B cell (primary cell): Measurements from ENCODE around the gene DOCK3. TPM values are rescaled to one million over a fixed set of nuclear protein-coding genes. Genes with fewer than 3 reads are reported as not detected.
"Not testable (repeated sequence)": the region's sequence is repeated elsewhere in the genome, so short reads cannot be mapped to it uniquely, and the experiment has no call there.

Source experiments
- ATAC-seq: fragments of 200-7000 bp; cut with Tn5 transposase; one replicate; pipeline ENCODE4 v1.10.0; 2021; ENCODE audit warnings: low read depth, mild to moderate bottlenecking, moderate number of reproducible peaks, moderate library complexity
- CTCF ChIA-PET: fragments of 350-600 bp; sonication (Branson Sonifier 250); formaldehyde crosslinking; loops from one replicate; lab custom pipeline; 2021; ENCODE audit warnings: antibody characterized with exemption, inconsistent platforms; lab: Charles Lee
- POLR2A ChIA-PET: fragments of 350-600 bp; sonication (Branson Sonifier 250); formaldehyde crosslinking; loops from one replicate; lab custom pipeline; 2021; ENCODE audit warnings: antibody characterized with exemption; lab: Charles Lee
- DNase-seq: peaks from one replicate; pipeline ENCODE4 v3.0.0; 2013
- H2AFZ ChIP-seq: 2 replicates; pipeline ENCODE4 v1.6.1; 2012; ENCODE audit warnings: mild to moderate bottlenecking, low read depth, low read length; ENCODE audit not compliant: insufficient read depth, poor library complexity, severe bottlenecking
- H3K27ac ChIP-seq, 2 donors: 1 replicate in 1 of 2; 2 replicates in 1 of 2; pipeline ENCODE4 v1.5.1; 2012 to 2013; ENCODE audit warnings: low read length in 2 of 2, mild to moderate bottlenecking in 2 of 2, moderate library complexity in 1 of 2
- H3K27me3 ChIP-seq, 4 experiments: fragments of 200-600 bp in 1 of 4; sonication (generic) in 1 of 4; replicated peaks in 1 of 4; 1 replicate in 2 of 4; 2 replicates in 2 of 4; pipeline versions ENCODE4 v1.6.1 to v1.7.0; 2013 to 2016; ENCODE audit warnings: low read length in 3 of 4, mild to moderate bottlenecking in 2 of 4, mixed read lengths in 1 of 4, moderate library complexity in 1 of 4; ENCODE audit not compliant: insufficient read depth in 4 of 4, control insufficient read depth in 3 of 4; ENCODE audit errors: control extremely low read depth in 1 of 4
- H3K36me3 ChIP-seq, 2 experiments: replicated peaks in 1 of 2; 1 replicate in 1 of 2; 2 replicates in 1 of 2; pipeline versions ENCODE4 v1.6.1 to v1.7.1; 2013; ENCODE audit warnings: low read length in 1 of 2; ENCODE audit not compliant: insufficient read depth in 2 of 2, control insufficient read depth in 1 of 2; ENCODE audit errors: control extremely low read depth in 1 of 2, extremely low read depth in 1 of 2
- H3K4me1 ChIP-seq, 2 donors: fragments of 200-600 bp in 1 of 2; sonication (generic) in 1 of 2; 1 replicate in 1 of 2; 2 replicates in 1 of 2; pipeline versions ENCODE4 v1.5.1 to v1.6.1; 2013 to 2017; ENCODE audit warnings: low read length in 2 of 2; ENCODE audit not compliant: control insufficient read depth in 2 of 2, insufficient read depth in 2 of 2
- H3K4me2 ChIP-seq: replicated peaks from 2 replicates; pipeline ENCODE3; 2012; ENCODE audit warnings: mild to moderate bottlenecking, low read depth, low read length; ENCODE audit not compliant: poor library complexity, severe bottlenecking
- H3K4me3 ChIP-seq, 5 experiments: fragments of 200-600 bp in 1 of 5; sonication (generic) in 1 of 5; 1 replicate in 3 of 5; 2 replicates in 2 of 5; pipeline versions ENCODE4 v1.5.1 to v1.7.0; 2011 to 2016; ENCODE audit warnings: low read length in 4 of 5, mild to moderate bottlenecking in 4 of 5, low read depth in 2 of 5, control low read depth in 1 of 5, moderate library complexity in 1 of 5; ENCODE audit not compliant: insufficient read depth in 1 of 5; ENCODE audit errors: control extremely low read depth in 1 of 5, extremely low read depth in 1 of 5
- H3K79me2 ChIP-seq: fragments of 200-600 bp; sonication (generic); one replicate; pipeline ENCODE4 v1.6.0; 2016; ENCODE audit warnings: low read length; ENCODE audit not compliant: control insufficient read depth, insufficient read depth
- H3K9ac ChIP-seq: fragments of 200-600 bp; sonication (generic); 2 replicates; pipeline ENCODE4 v1.6.1; 2017; ENCODE audit warnings: mild to moderate bottlenecking, low read length, moderate library complexity
- H3K9me3 ChIP-seq, 3 donors: one replicate each; pipeline versions ENCODE4 v1.6.1 to v1.7.1; 2013; ENCODE audit warnings: low read length in 2 of 3; ENCODE audit not compliant: control insufficient read depth in 2 of 3, insufficient read depth in 1 of 3; ENCODE audit errors: control extremely low read depth in 1 of 3
- H4K20me1 ChIP-seq: 2 replicates; pipeline ENCODE4 v1.6.0; 2012; ENCODE audit warnings: mild to moderate bottlenecking, low read length; ENCODE audit not compliant: insufficient read depth, control insufficient read depth, poor library complexity, severe bottlenecking
- H3K27ac Mint-ChIP-seq: one replicate; pipeline ENCODE4 v1.8.0; 2021; ENCODE audit warnings: mixed read lengths
- H3K27me3 Mint-ChIP-seq: one replicate; pipeline ENCODE4 v1.8.0; 2021; ENCODE audit warnings: mixed read lengths
- H3K4me1 Mint-ChIP-seq: one replicate; pipeline ENCODE4 v1.8.0; 2021; ENCODE audit warnings: mixed read lengths
- H3K4me3 Mint-ChIP-seq: one replicate; pipeline ENCODE4 v1.8.0; 2021; ENCODE audit warnings: mixed read lengths
- H3K9me3 Mint-ChIP-seq: one replicate; pipeline ENCODE4 v1.8.0; 2022; ENCODE audit warnings: mixed read lengths; ENCODE audit not compliant: insufficient read depth
- EZH2 ChIP-seq: IDR thresholded peaks from 2 replicates; pipeline ENCODE4 v1.6.1; 2012; ENCODE audit warnings: borderline replicate concordance, low read depth, mild to moderate bottlenecking, moderate library complexity, low read length; ENCODE audit not compliant: insufficient read depth, poor library complexity, severe bottlenecking
- WGBS: methylation state at CpG from one replicate; pipeline ENCODE4 v1.1.5; 2013; ENCODE audit warnings: missing lambda C conversion rate; ENCODE audit not compliant: insufficient coverage; 5-methylcytosine and 5-hydroxymethylcytosine counted together
- intact Hi-C: fragments of 100-400 bp; cut with micrococcal nuclease; formaldehyde crosslinking; loops from one replicate; pipeline ENCODE4 v1.10.0; 2022
- polyA plus RNA-seq: library from polyadenylated mRNA; depleted of rRNA; stranded (reverse); fragments of >200 nt; gene quantifications from 2 replicates; pipeline ENCODE4 v1.2.3, GENCODE V29; 2012
- total RNA-seq, 2 donors: library from RNA; stranded (reverse); fragments of 120-200 nt in 1 of 2; gene quantifications; 1 replicate in 1 of 2; 2 replicates in 1 of 2; pipeline versions ENCODE4 v1.2.3 to v1.2.4, GENCODE V29; 2013 to 2022
- TF ChIP-seq, protein P1 (sequence below): fragments of 200-600 bp; IDR thresholded peaks from one replicate; pipeline ENCODE4 v1.8.0; 2022; ENCODE audit warnings: antibody characterized with exemption, mild to moderate bottlenecking

DOCK3 gene
- total and polyA plus RNA-seq, 2 donors (not counting 1 experiment from before 2014, with no cell fraction given): 0.06 to 0.30 TPM

DNA sequence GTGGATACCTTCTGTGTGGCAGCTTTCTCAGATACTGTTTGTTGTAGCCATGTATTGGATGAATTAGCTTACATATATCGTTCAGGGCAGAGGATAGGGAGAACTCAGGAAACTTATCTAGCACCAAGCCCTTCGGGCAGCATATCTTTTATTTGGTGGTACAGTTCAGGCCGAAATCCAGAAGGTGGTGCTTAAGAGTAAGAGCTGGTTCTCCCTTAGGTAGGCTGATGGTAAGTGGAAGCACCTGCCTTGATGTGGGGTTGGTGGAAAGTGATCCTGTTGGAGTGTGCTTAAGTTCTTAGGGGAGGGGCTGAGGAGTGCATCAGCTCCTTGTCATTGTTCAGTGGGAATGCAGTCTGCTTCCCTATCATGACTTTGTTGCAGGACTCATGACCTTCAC is 187.5 kb downstream of the DOCK3 start:
- no peak for ATAC-seq
- DNase-seq: no peak
- ChIA-PET POLR2A (no interaction called here), CTCF (interaction anchor here (0.7 kb wide), 1 partner anchor 141 kb away, joined by 7 read pairs; no protein-coding TSS in a partner anchor)
- Histone ChIP-seq H3K36me3 (no peaks in the 10 kb centered on the region), H3K27ac (no peak overlapping the region), H3K27me3 (no peaks in the 10 kb centered on the region), H3K4me1 (no peaks in the 10 kb centered on the region), H3K9ac (no peak overlapping the region), H3K9me3 (peaks cover 0 to 4% (median 0%) of the 10 kb centered on the region in 3 donors), H3K4me3 (no peak overlapping the region), H4K20me1 (no peaks in the 10 kb centered on the region), H2AFZ (no peak overlapping the region), H3K4me2 (no peak overlapping the region), H3K79me2 (no peaks in the 10 kb centered on the region)
- 86% methylated on average over 3 of the region's 3 CpGs for WGBS
- no peak overlapping the region for H3K4me3 Mint-ChIP-seq
- H3K9me3 Mint-ChIP-seq: peaks cover 6% of the 10 kb centered on the region
- H3K27ac Mint-ChIP-seq: no peak overlapping the region
- H3K27me3 Mint-ChIP-seq: peaks cover 28% of the 10 kb centered on the region
- intact Hi-C loops: no loop called here
- TF ChIP-seq, protein P1, sequence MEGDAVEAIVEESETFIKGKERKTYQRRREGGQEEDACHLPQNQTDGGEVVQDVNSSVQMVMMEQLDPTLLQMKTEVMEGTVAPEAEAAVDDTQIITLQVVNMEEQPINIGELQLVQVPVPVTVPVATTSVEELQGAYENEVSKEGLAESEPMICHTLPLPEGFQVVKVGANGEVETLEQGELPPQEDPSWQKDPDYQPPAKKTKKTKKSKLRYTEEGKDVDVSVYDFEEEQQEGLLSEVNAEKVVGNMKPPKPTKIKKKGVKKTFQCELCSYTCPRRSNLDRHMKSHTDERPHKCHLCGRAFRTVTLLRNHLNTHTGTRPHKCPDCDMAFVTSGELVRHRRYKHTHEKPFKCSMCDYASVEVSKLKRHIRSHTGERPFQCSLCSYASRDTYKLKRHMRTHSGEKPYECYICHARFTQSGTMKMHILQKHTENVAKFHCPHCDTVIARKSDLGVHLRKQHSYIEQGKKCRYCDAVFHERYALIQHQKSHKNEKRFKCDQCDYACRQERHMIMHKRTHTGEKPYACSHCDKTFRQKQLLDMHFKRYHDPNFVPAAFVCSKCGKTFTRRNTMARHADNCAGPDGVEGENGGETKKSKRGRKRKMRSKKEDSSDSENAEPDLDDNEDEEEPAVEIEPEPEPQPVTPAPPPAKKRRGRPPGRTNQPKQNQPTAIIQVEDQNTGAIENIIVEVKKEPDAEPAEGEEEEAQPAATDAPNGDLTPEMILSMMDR: no peak
- no peak for TF ChIP-seq EZH2
- no peaks in the 10 kb centered on the region for H3K4me1 Mint-ChIP-seq

DNA sequence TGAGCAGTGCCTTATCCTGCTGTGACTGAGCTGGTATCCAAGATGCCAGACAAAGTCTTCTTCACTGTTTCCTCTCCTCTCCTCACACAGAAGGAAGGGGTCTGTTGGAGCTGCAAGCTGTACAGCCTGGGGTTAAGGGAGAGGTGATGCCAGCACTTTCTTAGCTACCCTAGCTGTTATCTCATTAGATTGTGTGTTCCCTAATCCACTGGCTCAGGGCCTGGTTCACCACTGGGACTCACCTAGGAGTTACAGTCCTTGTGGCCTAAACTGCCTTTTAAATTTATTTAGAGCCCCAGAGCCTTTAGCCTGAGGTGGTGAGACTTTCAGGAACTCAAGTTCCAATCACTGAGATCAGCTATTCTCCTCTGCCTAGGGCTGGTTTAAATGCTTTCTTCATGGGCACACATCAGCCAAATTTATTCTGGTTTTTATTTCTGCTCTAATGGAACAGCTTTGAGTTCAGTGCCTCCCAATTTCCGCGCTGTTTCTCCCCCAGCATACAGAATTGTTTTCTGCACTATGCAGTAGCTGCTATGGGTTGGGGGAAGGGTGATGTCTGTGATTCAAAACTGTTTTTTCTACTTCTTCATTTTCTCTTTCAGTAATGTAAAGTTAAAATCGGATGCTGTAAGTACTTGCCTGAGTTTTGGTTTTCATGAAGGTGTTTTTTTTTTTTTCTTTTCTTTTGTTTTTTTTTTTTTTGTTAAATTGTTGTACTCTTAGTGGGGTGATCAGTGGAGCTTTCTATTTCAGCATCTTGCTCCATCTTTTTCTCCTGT is 198.8 kb downstream of the DOCK3 start:
- ChIA-PET POLR2A (no interaction called here), CTCF (no interaction called here)
- Mint-ChIP-seq H3K4me1 (no peaks in the 10 kb centered on the region), H3K27ac (no peak overlapping the region), H3K9me3 (peaks cover 5% of the 10 kb centered on the region), H3K4me3 (no peak overlapping the region), H3K27me3 (peaks cover 39% of the 10 kb centered on the region)
- intact Hi-C loops: no loop called here
- peaks cover 0 to 6% (median 1%) of the 10 kb centered on the region in 4 experiments for H3K27me3 ChIP-seq
- no peak overlapping the region for H3K9ac ChIP-seq
- H2AFZ ChIP-seq: no peak overlapping the region
- no peaks in the 10 kb centered on the region for H4K20me1 ChIP-seq
- no peak overlapping the region for H3K27ac ChIP-seq
- peaks cover 0 to 6% (median 0%) of the 10 kb centered on the region in 3 donors for H3K9me3 ChIP-seq
- no peak overlapping the region for H3K4me3 ChIP-seq
- no peaks in the 10 kb centered on the region for H3K4me1 ChIP-seq
- WGBS: no CpG with 5 or more reads among the region's 3 CpGs
- DNase-seq: no peak
- H3K79me2 ChIP-seq: no peaks in the 10 kb centered on the region
- H3K36me3 ChIP-seq: no peaks in the 10 kb centered on the region
- no peak for ATAC-seq
- no peak overlapping the region for H3K4me2 ChIP-seq
- TF ChIP-seq, protein P1: no peak
- TF ChIP-seq EZH2: no peak

DNA sequence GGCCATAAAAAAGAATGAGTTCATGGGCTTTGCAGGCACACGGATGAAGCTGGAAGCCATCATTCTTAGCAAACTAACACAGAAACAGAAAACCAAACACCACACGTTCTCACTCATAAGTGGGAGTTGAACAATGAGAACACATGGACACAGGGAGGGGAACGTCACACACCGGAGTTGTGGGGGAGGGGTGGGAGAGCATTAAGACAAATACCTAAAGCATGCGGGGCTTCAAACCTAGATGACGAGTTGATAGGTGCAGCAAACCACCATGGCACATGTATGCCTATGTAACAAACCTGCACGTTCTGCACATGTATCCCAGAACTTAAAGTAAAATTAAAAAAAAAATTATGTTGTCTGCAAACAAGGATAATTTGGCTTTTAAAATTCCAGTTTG is 200.1 kb downstream of the DOCK3 start:
- H2AFZ ChIP-seq, intact Hi-C loops, ATAC-seq, H3K27ac Mint-ChIP-seq, H3K36me3 ChIP-seq, H3K4me1 ChIP-seq, DNase-seq, H3K4me1 Mint-ChIP-seq, H3K27me3 ChIP-seq, H3K4me2 ChIP-seq, H3K4me3 ChIP-seq, CTCF ChIA-PET, H3K79me2 ChIP-seq, H3K9me3 ChIP-seq, H3K9ac ChIP-seq, H3K9me3 Mint-ChIP-seq, H3K4me3 Mint-ChIP-seq, H3K27ac ChIP-seq, H4K20me1 ChIP-seq, POLR2A ChIA-PET: not testable (repeated sequence)
- H3K27me3 Mint-ChIP-seq: peaks cover 44% of the 10 kb centered on the region
- no CpG with 5 or more reads among the region's 7 CpGs for whole genome bisulfite sequencing
